GM10266 (cell line): ENCODE results near the gene SHKBP1.
A peak's percentile ranks its signal among the peaks of the same experiment; 100 is the strongest.

Source experiments
- DNase-seq: peaks from one replicate; pipeline ENCODE4 v3.0.0; 2012; ENCODE audit errors: extremely low spot score
- CTCF ChIP-seq: IDR thresholded peaks from 2 replicates; pipeline ENCODE4 v1.5.1; 2012; ENCODE audit warnings: mild to moderate bottlenecking, low read depth; ENCODE audit not compliant: control insufficient read depth, insufficient read depth; ENCODE audit errors: missing control alignments

Gene SHKBP1

DNA sequence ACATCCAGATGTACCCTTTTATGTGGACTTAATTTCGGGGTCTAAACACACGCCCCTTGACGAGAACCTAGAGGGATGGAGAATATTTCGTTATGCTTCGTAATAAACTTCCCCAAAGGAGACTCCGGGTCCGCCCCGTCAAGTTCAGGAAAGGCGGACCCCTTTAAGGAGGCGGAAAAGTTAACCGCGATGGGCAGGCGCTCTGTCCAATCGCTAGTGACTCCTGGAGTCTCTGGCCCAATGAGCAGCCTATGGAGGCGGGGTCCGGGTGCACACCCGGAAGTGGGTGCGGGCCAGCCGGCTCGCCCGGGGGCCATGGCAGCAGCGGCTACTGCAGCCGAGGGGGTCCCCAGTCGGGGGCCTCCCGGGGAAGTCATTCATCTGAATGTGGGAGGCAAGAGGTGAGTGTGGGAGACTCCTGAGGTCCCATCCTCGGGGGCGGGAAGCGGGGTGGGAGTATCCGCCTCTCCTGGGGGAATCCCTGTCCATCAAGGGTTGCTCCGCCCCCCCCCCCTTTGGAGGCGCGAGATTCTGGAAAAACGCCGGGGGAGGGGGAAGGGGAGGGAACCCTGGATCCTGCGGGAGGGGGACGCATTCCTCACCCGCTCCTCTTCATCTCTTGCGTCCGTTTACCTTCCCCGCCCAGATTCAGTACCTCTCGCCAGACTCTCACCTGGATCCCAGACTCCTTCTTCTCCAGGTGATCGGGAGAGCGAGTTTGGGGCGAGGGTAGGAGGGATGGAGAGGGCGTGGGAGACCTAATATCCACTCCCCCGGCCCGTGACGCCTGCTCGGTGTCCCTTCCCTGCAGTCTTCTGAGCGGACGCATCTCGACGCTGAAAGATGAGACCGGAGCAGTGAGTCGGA lies at the start of gene SHKBP1:
TSS of gene SHKBP1 (plus strand) at position 289 of the 867 bp plus-strand sequence. CDS start at position 316, 27 bp downstream.
- no peak for TF ChIP-seq CTCF
- DNase-seq = peak; percentile 99

DNA sequence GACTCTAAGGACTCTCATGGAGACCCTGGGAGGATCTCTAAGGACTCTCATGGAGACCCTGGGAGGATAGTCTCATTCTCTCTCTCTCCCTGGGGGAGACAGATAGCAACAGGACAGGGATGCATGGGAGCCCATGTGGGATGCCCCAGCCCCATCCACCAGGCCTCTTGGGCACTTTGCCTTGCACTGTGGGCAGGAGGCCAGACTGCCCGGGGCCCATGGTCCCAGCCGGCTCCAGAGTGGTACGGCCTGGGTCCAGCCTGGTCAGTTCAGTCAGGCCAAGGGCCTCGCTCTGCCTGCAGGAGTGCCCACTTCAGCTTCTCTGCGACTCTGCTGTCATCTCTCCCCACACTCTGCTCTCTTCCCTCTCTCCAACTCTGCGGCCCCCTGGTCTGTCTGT lies 48.6 kb upstream of the SHKBP1 start:
- TF ChIP-seq CTCF = no peak

DNA sequence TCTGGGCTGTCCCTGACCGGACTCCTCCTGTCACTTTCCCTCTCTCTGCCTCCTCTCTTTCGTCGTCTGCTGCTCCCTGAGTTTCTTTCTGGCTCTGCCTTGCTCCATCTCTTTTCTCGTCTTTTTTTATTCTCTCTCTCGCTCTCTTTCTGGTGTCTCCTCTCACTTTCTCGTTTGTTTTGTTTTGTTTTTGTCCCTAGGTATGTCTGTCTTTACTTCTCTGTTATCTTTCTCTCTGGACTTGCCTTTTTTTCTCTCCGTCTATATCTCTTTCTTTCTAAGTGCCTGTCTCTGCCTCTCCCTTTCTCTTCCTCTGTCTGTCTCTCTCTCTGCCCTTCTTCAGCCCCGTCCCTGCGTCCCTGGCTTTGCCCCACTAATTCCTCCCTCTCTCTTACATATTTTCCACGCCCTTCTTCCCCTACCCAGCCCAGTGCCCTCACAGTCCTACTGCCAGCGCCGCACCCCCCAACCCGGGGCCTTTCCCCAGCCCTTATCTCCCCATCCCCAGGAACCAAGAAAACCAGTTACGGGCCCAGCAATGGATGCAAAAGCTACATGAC lies 48.1 kb upstream of the SHKBP1 start:
- TF ChIP-seq CTCF = no peak
- no peak for DNase-seq

More for the DNA sequence above, 48.6 kb upstream of the SHKBP1 start:
- DNase-seq = no peak

- peak; percentile 99 for DNase-seq
- peak; percentile 93 for TF ChIP-seq CTCF
These were observed 47.3 kb upstream of the SHKBP1 start for GRCh38 chr19:40529093-40529954.

DNA sequence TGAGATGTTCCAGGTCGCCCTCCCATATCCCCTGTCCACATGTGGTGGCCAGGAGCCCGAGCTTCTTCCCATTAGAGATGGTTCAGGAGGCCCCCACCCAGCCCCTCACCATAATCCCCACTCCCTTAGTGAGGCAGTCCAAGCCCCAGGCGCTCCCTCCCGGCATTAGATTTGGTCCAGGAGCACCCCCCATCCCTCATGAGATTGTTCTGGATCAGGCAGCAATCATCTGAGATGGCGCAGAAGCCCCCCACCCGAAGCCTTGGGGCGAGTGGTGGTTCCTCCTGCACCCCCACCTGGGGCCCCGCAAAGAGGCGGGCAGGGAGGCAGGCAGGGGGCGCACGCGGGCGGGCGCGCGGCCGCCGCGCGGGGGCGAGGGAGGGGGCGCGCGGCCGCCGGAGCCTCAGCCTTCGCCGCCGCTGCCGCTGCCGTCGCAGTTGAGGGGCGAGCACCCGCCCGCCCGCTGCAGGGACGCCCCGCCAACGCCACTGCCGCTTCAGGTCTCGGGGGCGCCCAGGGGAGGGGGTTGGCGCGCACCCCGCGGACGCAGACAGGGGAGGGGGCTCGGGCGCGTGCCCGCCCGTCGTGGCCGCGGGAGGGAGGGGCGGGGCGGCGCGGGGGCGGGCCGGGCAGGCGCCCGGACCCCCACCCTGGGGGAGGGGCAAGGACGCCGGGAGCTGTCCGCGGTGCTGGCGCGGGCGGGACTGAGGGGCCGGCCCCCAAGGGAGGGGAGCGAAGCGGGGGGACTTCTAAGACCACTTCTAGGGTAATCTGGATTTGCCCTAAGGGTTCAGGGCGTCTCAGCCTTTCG lies 46.4 kb upstream of the SHKBP1 start:
- DNase-seq = peak; percentile 60
- TF ChIP-seq CTCF = no peak

DNA sequence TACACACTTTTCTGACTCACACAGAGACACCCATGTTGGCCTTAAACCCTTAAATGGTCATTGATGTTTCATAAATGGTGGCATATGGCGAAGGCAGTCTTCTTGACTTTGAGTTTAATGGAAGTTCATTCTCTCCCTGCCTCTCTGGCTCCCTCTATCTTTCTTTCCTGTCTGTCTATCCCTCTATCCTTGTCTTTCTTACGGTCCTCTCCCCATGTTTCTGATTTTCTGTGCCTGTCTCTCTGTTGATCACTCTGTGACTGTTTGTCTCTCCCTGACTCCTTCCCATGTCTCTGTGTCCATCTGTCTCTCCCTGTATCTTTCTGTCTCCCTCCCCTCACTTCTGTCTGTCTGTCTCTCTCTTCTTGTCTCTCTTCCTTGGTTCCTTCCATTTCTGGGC lies 43.2 kb upstream of the SHKBP1 start:
- TF ChIP-seq CTCF = no peak
- no peak for DNase-seq
